Endothelial cell of umbilical vein (primary cell): ENCODE measurements around the gene DLG5. TPM values are rescaled to one million over a fixed set of nuclear protein-coding genes. Genes with fewer than 3 reads are reported as not detected.

ENCODE experiments used
- BruUV-seq: library from RNA; stranded (reverse); fragments of 400-500 nt; replicated peaks from 2 replicates; lab custom pipeline; 2021; lab: Mats Ljungman, UMichigan
- CTCF ChIA-PET: fragments of 300-600, 350-600 bp; sonication (Branson Sonifier 250); formaldehyde crosslinking; loops from one replicate; lab custom pipeline; 2021; ENCODE audit warnings: antibody characterized with exemption, inconsistent platforms; lab: Charles Lee
- POLR2A ChIA-PET: fragments of 300-600, 350-600 bp; sonication (Branson Sonifier 250); formaldehyde crosslinking; loops from one replicate; lab custom pipeline; 2021; ENCODE audit warnings: antibody characterized with exemption, inconsistent platforms; lab: Charles Lee
- DNase-seq: peaks from one replicate; pipeline ENCODE4 v3.0.0-alpha.2; 2011; ENCODE audit warnings: low read depth, low spot score
- FAIRE-seq: peaks from 2 replicates; lab custom pipeline; 2011; peaks lifted over from hg19 to GRCh38; lab: Jason Lieb, UNC
- H2AFZ ChIP-seq: 2 replicates; pipeline ENCODE4 v1.6.0; 2012; ENCODE audit warnings: low read depth, low read length, control low read depth, inconsistent platforms
- H3K27ac ChIP-seq: 2 replicates; pipeline ENCODE4 v1.5.1; 2011; ENCODE audit warnings: low read depth, mild to moderate bottlenecking, control low read depth, low read length, moderate library complexity; ENCODE audit not compliant: insufficient read depth
- H3K27me3 ChIP-seq, 2 experiments: 2 replicates each; pipeline versions ENCODE4 v1.6.0 to v1.6.1; 2011; ENCODE audit warnings: low read length in 2 of 2, mixed read lengths in 1 of 2; ENCODE audit not compliant: control insufficient read depth in 2 of 2, insufficient read depth in 2 of 2
- H3K36me3 ChIP-seq, 2 experiments: 2 replicates in 1 of 2; 3 replicates in 1 of 2; pipeline ENCODE4 v1.5.1; 2011; ENCODE audit warnings: low read length in 2 of 2, mild to moderate bottlenecking in 1 of 2, moderate library complexity in 1 of 2; ENCODE audit not compliant: control insufficient read depth in 2 of 2, insufficient read depth in 2 of 2; ENCODE audit errors: extremely low read depth in 1 of 2
- H3K4me1 ChIP-seq: 3 replicates; pipeline ENCODE4 v1.5.1; 2011; ENCODE audit warnings: mild to moderate bottlenecking, low read length; ENCODE audit not compliant: control insufficient read depth, insufficient read depth; ENCODE audit errors: extremely low read depth
- H3K4me2 ChIP-seq: 2 replicates; pipeline ENCODE4 v1.6.1; 2011; ENCODE audit warnings: low read length, control low read depth, mixed read lengths; ENCODE audit not compliant: insufficient read depth
- H3K4me3 ChIP-seq, 3 experiments: fragments of 200-600 bp in 1 of 3; sonication (generic), shearing (Covaris generic) in 1 of 3; replicated peaks in 1 of 3; 2 replicates each; pipeline ENCODE4 v1.5.1; 2011 to 2016; ENCODE audit warnings: control low read depth in 3 of 3, low read length in 3 of 3, mild to moderate bottlenecking in 2 of 3, inconsistent platforms in 1 of 3, low read depth in 1 of 3, moderate library complexity in 1 of 3; ENCODE audit not compliant: insufficient read depth in 1 of 3
- H3K79me2 ChIP-seq: 2 replicates; pipeline ENCODE4 v1.6.0; 2012; ENCODE audit warnings: low read length, inconsistent platforms; ENCODE audit not compliant: control insufficient read depth, insufficient read depth
- H3K9ac ChIP-seq: replicated peaks from 2 replicates; pipeline ENCODE3; 2011; ENCODE audit warnings: low read length, control low read depth; ENCODE audit not compliant: insufficient read depth; ENCODE audit errors: extremely low read depth
- H3K9me1 ChIP-seq: replicated peaks from 3 replicates; pipeline ENCODE4 v1.6.0; 2011; ENCODE audit warnings: mild to moderate bottlenecking, low read length; ENCODE audit not compliant: control insufficient read depth, insufficient read depth; ENCODE audit errors: extremely low read depth
- H3K9me3 ChIP-seq: replicated peaks from 2 replicates; pipeline ENCODE4 v1.5.1; 2012; ENCODE audit warnings: low read length, inconsistent platforms; ENCODE audit not compliant: control insufficient read depth, insufficient read depth
- H4K20me1 ChIP-seq: replicated peaks from 2 replicates; pipeline ENCODE3; 2011; ENCODE audit warnings: mild to moderate bottlenecking, low read length; ENCODE audit not compliant: control insufficient read depth, insufficient read depth; ENCODE audit errors: extremely low read depth
- CTCF ChIP-seq, 2 donors: IDR thresholded peaks; 1 replicate in 1 of 2; 2 replicates in 1 of 2; pipeline ENCODE4 v1.5.1; 2011; ENCODE audit warnings: low read length in 2 of 2, mild to moderate bottlenecking in 2 of 2, moderate library complexity in 2 of 2, control low read depth in 1 of 2, inconsistent platforms in 1 of 2, low read depth in 1 of 2; ENCODE audit not compliant: insufficient read depth in 1 of 2; ENCODE audit errors: extremely low read depth in 1 of 2
- EZH2 ChIP-seq: IDR thresholded peaks from 2 replicates; pipeline ENCODE4 v1.6.1; 2012; ENCODE audit warnings: borderline replicate concordance, low read depth, mild to moderate bottlenecking, moderate library complexity, low read length, inconsistent platforms; ENCODE audit not compliant: severe bottlenecking
- FOS ChIP-seq: IDR thresholded peaks from 2 replicates; pipeline ENCODE4 v1.6.1; 2011; ENCODE audit warnings: mild to moderate bottlenecking, low read length, moderate library complexity, borderline replicate concordance; ENCODE audit not compliant: insufficient read depth
- GATA2 ChIP-seq: IDR thresholded peaks from 2 replicates; pipeline ENCODE4 v1.7.0; 2011; ENCODE audit warnings: low read depth, mild to moderate bottlenecking, moderate library complexity, mixed read lengths, low read length; ENCODE audit not compliant: insufficient read length, insufficient read depth
- JUN ChIP-seq: IDR thresholded peaks from 2 replicates; pipeline ENCODE4 v1.6.1; 2011; ENCODE audit warnings: borderline replicate concordance, low read depth; ENCODE audit not compliant: insufficient read length, insufficient read depth
- MAX ChIP-seq: IDR thresholded peaks from 2 replicates; pipeline ENCODE4 v1.6.1; 2011; ENCODE audit not compliant: insufficient read depth, insufficient read length
- MYC ChIP-seq: IDR thresholded peaks from one replicate; pipeline ENCODE4 v1.6.1; 2011; ENCODE audit warnings: mild to moderate bottlenecking, low read depth, low read length
- POLR2A ChIP-seq: IDR thresholded peaks from 2 replicates; pipeline ENCODE4 v1.6.1; 2012; ENCODE audit warnings: low read depth, mild to moderate bottlenecking, control low read depth, low read length
- POLR2AphosphoS5 ChIP-seq: IDR thresholded peaks from 2 replicates; pipeline ENCODE4 v1.6.1; 2012; ENCODE audit warnings: low read depth, mild to moderate bottlenecking, control low read depth, low read length, moderate library complexity; ENCODE audit not compliant: insufficient read depth
- dilution Hi-C: fragments of 300-500 bp; cut with MboI; formaldehyde crosslinking; loops from one replicate; pipeline ENCODE4 v1.15.0; 2019; ENCODE audit warnings: low sequenced_read_pairs; ENCODE audit not compliant: extremely low pct_ligation_motif_present
- intact Hi-C: fragments of 100-400 bp; cut with micrococcal nuclease; formaldehyde crosslinking; loops from one replicate; pipeline ENCODE4 v1.10.0; 2022
- polyA plus RNA-seq, 4 experiments: library from polyadenylated mRNA; depleted of rRNA in 3 of 4; stranded (reverse) in 3 of 4; unstranded in 1 of 4; fragments of >200 nt; gene quantifications; 2 replicates each; pipeline versions ENCODE4 v1.2.1 to v1.2.3, GENCODE V29; 2011 to 2012; ENCODE audit warnings: missing spikeins in 1 of 4
- total RNA-seq: library from RNA; stranded (reverse); gene quantifications from 2 replicates; pipeline ENCODE4 v1.2.3, GENCODE V29; 2021

The DLG5 gene
- total and polyA plus RNA-seq, 2 donors (not counting 3 experiments of a cell fraction or from before 2014, with no cell fraction given): 12.3 to 24.9 TPM

GRCh38 chr10:77879065-77879464 lies 47.5 kb downstream of the DLG5 start:
- no peak overlapping the region for H2AFZ ChIP-seq
- POLR2A ChIA-PET: no interaction called here
- no peaks in the 10 kb centered on the region for H4K20me1 ChIP-seq
- H3K27ac ChIP-seq: no peak overlapping the region
- no peaks in the 10 kb centered on the region for H3K36me3 ChIP-seq
- H3K27me3 ChIP-seq: no peaks in the 10 kb centered on the region
- CTCF ChIA-PET: interaction anchor here (1.3 kb wide), 2 partner anchors 16 to 32 kb away, joined by 3 to 4 read pairs; no protein-coding TSS in a partner anchor
- dilution Hi-C loops (no loop called here), intact Hi-C loops (loop anchor here (2.0 kb wide), 2 partner anchors 32 to 48 kb away; partner anchors contain the start of gene DLG5)
- no peak overlapping the region for H3K9ac ChIP-seq
- no peak for TF ChIP-seq CTCF (IDR thresholded peaks at IDR 0.05; ENCODE audit: extremely low read depth in 1 of 2, insufficient read depth in 1 of 2, low read depth in 1 of 2, low read length in 2 of 2)
- TF ChIP-seq POLR2AphosphoS5: no peak
- no peak for TF ChIP-seq EZH2
- no peak for TF ChIP-seq JUN
- no peak for TF ChIP-seq MYC
- TF ChIP-seq FOS: no peak
- no peak for TF ChIP-seq MAX
- TF ChIP-seq GATA2: no peak
- no peak for TF ChIP-seq POLR2A
- H3K9me1 ChIP-seq: no peaks in the 10 kb centered on the region
- H3K79me2 ChIP-seq: no peaks in the 10 kb centered on the region
- no peak overlapping the region for H3K4me3 ChIP-seq
- DNase-seq (no peak), FAIRE-seq (no peak)
- BruUV-seq: no TSS peak
- H3K4me2 ChIP-seq: no peak overlapping the region
- H3K9me3 ChIP-seq: no peaks in the 10 kb centered on the region
- peaks cover 18% of the 10 kb centered on the region for H3K4me1 ChIP-seq
